Parathyroid adenoma (tissue), 2 donors: Measurements from ENCODE around the gene PCDHGC5.

Experiments used
- H2AFZ ChIP-seq: fragments of 300-600 bp; sonication (generic); one replicate; pipeline ENCODE4 v1.7.0; 2017; ENCODE audit warnings: antibody characterized with exemption, mild to moderate bottlenecking
- H3K27ac ChIP-seq: fragments of 300-600 bp; sonication (generic); one replicate; pipeline ENCODE4 v1.7.0; 2017
- H3K27me3 ChIP-seq: fragments of 300-600 bp; sonication (generic); one replicate; pipeline ENCODE4 v1.7.0; 2017; ENCODE audit warnings: low read length; ENCODE audit not compliant: control insufficient read depth, insufficient read depth
- H3K36me3 ChIP-seq: fragments of 300-600 bp; sonication (generic); one replicate; pipeline ENCODE4 v1.7.0; 2017; ENCODE audit warnings: low read length; ENCODE audit not compliant: control insufficient read depth, insufficient read depth
- H3K4me1 ChIP-seq: fragments of 300-600 bp; sonication (generic); one replicate; pipeline ENCODE4 v1.7.0; 2017; ENCODE audit warnings: control low read depth
- H3K4me2 ChIP-seq: fragments of 300-600 bp; sonication (generic); one replicate; pipeline ENCODE4 v1.7.0; 2017; ENCODE audit warnings: low read length
- H3K4me3 ChIP-seq: fragments of 300-600 bp; sonication (generic); one replicate; pipeline ENCODE4 v1.7.0; 2017; ENCODE audit warnings: low read depth, low read length
- H3K79me2 ChIP-seq: fragments of 300-600 bp; sonication (generic); one replicate; pipeline ENCODE4 v1.7.0; 2017; ENCODE audit warnings: control low read depth
- H3K9ac ChIP-seq: fragments of 300-600 bp; sonication (generic); one replicate; pipeline ENCODE4 v1.7.0; 2017; ENCODE audit warnings: mild to moderate bottlenecking
- H3K9me3 ChIP-seq: fragments of 300-600 bp; sonication (generic); one replicate; pipeline ENCODE4 v1.7.0; 2017; ENCODE audit warnings: low read length; ENCODE audit not compliant: control insufficient read depth
- CTCF ChIP-seq: fragments of 300-600 bp; sonication (generic); IDR thresholded peaks from one replicate; pipeline ENCODE4 v1.7.0; 2017; ENCODE audit warnings: antibody characterized with exemption, mild to moderate bottlenecking
- donor health status: primary hyperparathyroidism.

Gene PCDHGC5

GRCh38 chr5:141510850-141511601 lies 22.1 kb downstream of the PCDHGC5 start:
- Histone ChIP-seq H2AFZ (no peak overlapping the region), H3K9ac (no peak overlapping the region), H3K4me3 (no peak overlapping the region), H3K9me3 (no peaks in the 10 kb centered on the region), H3K27me3 (no peaks in the 10 kb centered on the region), H3K79me2 (peaks cover 5% of the 10 kb centered on the region), H3K4me1 (peaks cover 44% of the 10 kb centered on the region), H3K36me3 (no peaks in the 10 kb centered on the region), H3K27ac (peak overlapping the region; percentile 99), H3K4me2 (no peak overlapping the region)
- TF ChIP-seq CTCF: no peak

DNA sequence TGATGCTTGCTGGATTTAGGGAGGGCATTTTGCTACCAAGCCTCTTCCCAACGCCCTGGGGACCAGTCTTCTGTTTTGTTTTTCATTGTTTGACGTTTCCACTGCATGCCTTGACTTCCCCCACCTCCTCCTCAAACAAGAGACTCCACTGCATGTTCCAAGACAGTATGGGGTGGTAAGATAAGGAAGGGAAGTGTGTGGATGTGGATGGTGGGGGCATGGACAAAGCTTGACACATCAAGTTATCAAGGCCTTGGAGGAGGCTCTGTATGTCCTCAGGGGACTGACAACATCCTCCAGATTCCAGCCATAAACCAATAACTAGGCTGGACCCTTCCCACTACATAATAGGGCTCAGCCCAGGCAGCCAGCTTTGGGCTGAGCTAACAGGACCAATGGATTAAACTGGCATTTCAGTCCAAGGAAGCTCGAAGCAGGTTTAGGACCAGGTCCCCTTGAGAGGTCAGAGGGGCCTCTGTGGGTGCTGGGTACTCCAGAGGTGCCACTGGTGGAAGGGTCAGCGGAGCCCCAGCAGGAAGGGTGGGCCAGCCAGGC lies 23.0 kb downstream of the PCDHGC5 start:
- Histone ChIP-seq H3K4me3 (peak overlapping the region; percentile 71), H3K9ac (peak overlapping the region; percentile 64), H3K4me1 (peaks cover 53% of the 10 kb centered on the region), H3K79me2 (peaks cover 5% of the 10 kb centered on the region), H3K27ac (peak overlapping the region; percentile 99), H3K36me3 (no peaks in the 10 kb centered on the region), H2AFZ (peak overlapping the region; percentile 81), H3K27me3 (no peaks in the 10 kb centered on the region), H3K9me3 (no peaks in the 10 kb centered on the region), H3K4me2 (peak overlapping the region; percentile 80)
- no peak for TF ChIP-seq CTCF

DNA sequence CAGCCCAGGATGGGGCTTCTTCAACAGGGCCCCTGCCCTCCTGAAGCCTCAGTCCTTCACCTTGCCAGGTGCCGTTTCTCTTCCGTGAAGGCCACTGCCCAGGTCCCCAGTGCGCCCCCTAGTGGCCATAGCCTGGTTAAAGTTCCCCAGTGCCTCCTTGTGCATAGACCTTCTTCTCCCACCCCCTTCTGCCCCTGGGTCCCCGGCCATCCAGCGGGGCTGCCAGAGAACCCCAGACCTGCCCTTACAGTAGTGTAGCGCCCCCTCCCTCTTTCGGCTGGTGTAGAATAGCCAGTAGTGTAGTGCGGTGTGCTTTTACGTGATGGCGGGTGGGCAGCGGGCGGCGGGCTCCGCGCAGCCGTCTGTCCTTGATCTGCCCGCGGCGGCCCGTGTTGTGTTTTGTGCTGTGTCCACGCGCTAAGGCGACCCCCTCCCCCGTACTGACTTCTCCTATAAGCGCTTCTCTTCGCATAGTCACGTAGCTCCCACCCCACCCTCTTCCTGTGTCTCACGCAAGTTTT lies 23.6 kb downstream of the PCDHGC5 start:
- TF ChIP-seq CTCF: peak; percentile 97
- Histone ChIP-seq H3K36me3 (no peaks in the 10 kb centered on the region), H3K79me2 (peaks cover 5% of the 10 kb centered on the region), H3K9me3 (no peaks in the 10 kb centered on the region), H3K4me3 (peak overlapping the region; percentile 71), H3K4me2 (peak overlapping the region; percentile 80), H3K9ac (no peak overlapping the region), H3K4me1 (peaks cover 49% of the 10 kb centered on the region), H2AFZ (peak overlapping the region; percentile 81), H3K27me3 (no peaks in the 10 kb centered on the region), H3K27ac (peak overlapping the region; percentile 99)

DNA sequence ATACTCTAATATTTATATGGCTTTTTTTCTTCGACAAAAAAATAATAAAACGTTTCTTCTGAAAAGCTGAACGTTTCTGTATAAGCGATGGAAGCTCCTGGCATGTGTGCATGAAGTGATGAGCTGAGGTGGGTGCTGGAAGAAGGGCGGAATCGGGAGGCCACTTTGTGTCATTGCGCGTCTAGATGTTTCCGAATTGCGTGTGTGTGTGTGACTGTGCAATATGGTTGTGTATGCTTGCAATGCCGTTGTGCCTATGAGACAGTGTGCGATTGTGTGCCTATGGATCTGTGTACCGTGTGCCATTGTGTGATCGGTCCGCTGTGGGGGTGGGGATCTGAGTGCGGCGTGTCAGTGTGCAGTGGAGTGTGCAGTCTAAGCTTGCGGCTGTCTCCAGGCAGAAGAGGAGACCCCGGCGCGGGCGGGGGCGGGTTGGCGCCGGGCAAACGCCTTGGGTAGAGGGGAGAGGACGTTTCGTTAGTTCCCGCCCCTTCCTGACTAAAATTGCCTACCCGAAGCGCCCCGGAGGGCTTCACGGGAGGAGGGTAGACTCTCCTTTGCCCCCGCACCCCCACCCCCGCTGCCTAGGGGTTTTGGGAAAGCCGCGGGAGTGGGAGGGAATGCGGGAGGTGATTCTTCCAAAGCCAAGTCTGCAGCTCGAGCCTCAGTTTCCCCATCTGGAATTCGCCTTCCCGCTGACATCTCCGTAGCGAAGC lies 24.2 kb downstream of the PCDHGC5 start:
- no peak for TF ChIP-seq CTCF
- no peaks in the 10 kb centered on the region for H3K36me3 ChIP-seq
- peak overlapping the region; percentile 64 for H3K9ac ChIP-seq
- peaks cover 5% of the 10 kb centered on the region for H3K79me2 ChIP-seq
- peaks cover 49% of the 10 kb centered on the region for H3K4me1 ChIP-seq
- peak overlapping the region; percentile 71 for H3K4me3 ChIP-seq
- H3K27ac ChIP-seq: peak overlapping the region; percentile 99
- H2AFZ ChIP-seq: peak overlapping the region; percentile 81
- peak overlapping the region; percentile 80 for H3K4me2 ChIP-seq
- H3K27me3 ChIP-seq: no peaks in the 10 kb centered on the region
- no peaks in the 10 kb centered on the region for H3K9me3 ChIP-seq
